HepG2 (cell line): ENCODE data around the gene FAM24B. TPM values are rescaled to one million over a fixed set of nuclear protein-coding genes. Genes with fewer than 3 reads are reported as not detected.

ENCODE experiments used
- ARID3A ChIP-seq: IDR thresholded peaks from 2 replicates; pipeline ENCODE4 v1.6.1; 2012; ENCODE audit warnings: low read depth, low read length, improper control_type of control experiment
- CREB3 ChIP-seq: sonication (generic); formaldehyde crosslinking; IDR thresholded peaks from 2 replicates; pipeline ENCODE4 v1.5.0; 2020; ENCODE audit warnings: missing genetic modification reagents
- UBTF ChIP-seq: sonication (generic); formaldehyde crosslinking; IDR thresholded peaks from 2 replicates; pipeline ENCODE4 v1.4.0; 2020; ENCODE audit warnings: mild to moderate bottlenecking, missing genetic modification reagents
- ZNF407 ChIP-seq: sonication (generic); formaldehyde crosslinking; IDR thresholded peaks from one replicate; pipeline ENCODE4 v1.5.1; 2020; ENCODE audit warnings: mild to moderate bottlenecking, missing genetic modification reagents; ENCODE audit errors: not compliant biosample characterization
- ZNF776 ChIP-seq: sonication (generic); formaldehyde crosslinking; IDR thresholded peaks from 2 replicates; pipeline ENCODE4 v1.4.0; 2020; ENCODE audit warnings: mild to moderate bottlenecking, missing genetic modification reagents
- polyA plus RNA-seq, 8 experiments: library from polyadenylated mRNA; depleted of rRNA in 3 of 8; stranded (reverse) in 7 of 8; unstranded in 1 of 8; fragments of >200 nt; fragmentation: Illumina TruSeq in 4 of 8; extraction: Trizol in 4 of 8; gene quantifications; 2 replicates each; pipeline versions ENCODE4 v1.2.1 to v1.2.3, GENCODE V29; 2011 to 2016; ENCODE audit warnings: low read depth in 4 of 8, missing spikeins in 1 of 8, mixed read lengths in 1 of 8; ENCODE audit not compliant: insufficient read depth in 1 of 8
- total RNA-seq, 5 experiments: library from RNA; depleted of rRNA; stranded (reverse); fragments of >200 nt; fragmentation: Illumina TruSeq; extraction: Trizol; gene quantifications; 2 replicates each; pipeline ENCODE4 v1.2.3, GENCODE V29; 2016; ENCODE audit warnings: low read depth in 1 of 5

FAM24B gene
- total and polyA plus RNA-seq, 2 of the 13 experiments (the other 11 are each of a cell fraction or from before 2014, with no cell fraction given) = 1.9 to 3.0 TPM

DNA sequence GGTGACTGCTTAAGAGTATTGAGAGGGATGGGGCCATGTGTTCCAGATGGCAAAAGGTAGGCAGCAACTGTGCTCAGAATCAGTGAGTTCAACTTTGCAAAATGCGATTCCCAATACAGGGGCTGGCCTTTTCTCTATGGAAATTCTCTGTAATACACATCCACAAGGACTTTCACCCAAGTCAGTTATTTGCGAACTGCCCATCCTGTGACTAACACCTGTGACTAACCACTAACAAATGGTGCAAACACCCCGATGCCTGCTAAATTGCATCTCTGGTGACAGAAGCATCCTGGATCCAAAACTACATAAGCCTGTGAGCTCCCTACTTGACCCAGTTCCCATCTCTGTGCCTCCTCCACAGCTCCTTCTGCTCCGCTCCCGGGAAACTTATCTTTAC, 24.7 kb downstream of the FAM24B start (continued):
- TF ChIP-seq UBTF (CRISPR knock-in tag) (no peak), ZNF776 (CRISPR knock-in tag) (no peak), CREB3 (CRISPR knock-in tag) (no peak), ZNF407 (no peak), ARID3A (no peak)
